Ovary (tissue), 3 donors: ENCODE data around the gene DDIT3.

Source experiments
- EP300 ChIP-seq: sonication (generic); formaldehyde crosslinking; IDR thresholded peaks from one replicate; pipeline ENCODE4 v1.6.1; 2017; ENCODE audit warnings: antibody characterized with exemption
- POLR2A ChIP-seq: fragments of 450-650 bp; IDR thresholded peaks from one replicate; pipeline ENCODE4 v1.6.1; 2017; ENCODE audit warnings: antibody characterized with exemption, mild to moderate bottlenecking, moderate library complexity
- TF ChIP-seq, protein P1 (sequence below), 3 donors: fragments of 450-650 bp in 2 of 3; fragments of 200-600 bp in 1 of 3; IDR thresholded peaks; one replicate each; pipeline versions ENCODE4 v1.5.1 to v1.8.0; 2016 to 2022; ENCODE audit warnings: antibody characterized with exemption in 3 of 3, mild to moderate bottlenecking in 1 of 3
- donor health status: DM: no; HTN: no; CAD: no.

DNA sequence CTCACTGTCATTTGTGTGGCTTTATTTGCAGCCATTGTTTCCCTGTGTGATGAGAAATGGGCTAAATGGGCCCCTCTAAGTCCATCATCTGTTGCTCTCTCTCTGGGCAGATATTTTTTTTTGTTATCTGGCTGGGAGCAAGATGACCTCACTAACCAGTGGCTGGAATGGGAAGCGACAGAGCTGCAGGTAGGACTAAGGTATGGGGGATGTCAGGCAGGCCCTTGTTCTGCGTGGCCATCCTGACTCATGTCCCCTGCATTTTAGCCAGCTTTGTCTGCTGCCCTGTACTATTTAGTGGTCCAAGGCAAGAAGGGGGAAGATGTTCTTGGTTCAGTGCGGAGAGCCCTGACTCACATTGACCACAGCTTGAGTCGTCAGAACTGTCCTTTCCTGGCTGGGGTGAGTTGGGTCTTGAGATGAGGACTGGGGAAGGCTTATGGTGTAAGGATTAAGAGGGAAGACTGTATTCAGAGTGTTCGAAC, 31.1 kb downstream of the DDIT3 start:
- TF ChIP-seq, protein P1, sequence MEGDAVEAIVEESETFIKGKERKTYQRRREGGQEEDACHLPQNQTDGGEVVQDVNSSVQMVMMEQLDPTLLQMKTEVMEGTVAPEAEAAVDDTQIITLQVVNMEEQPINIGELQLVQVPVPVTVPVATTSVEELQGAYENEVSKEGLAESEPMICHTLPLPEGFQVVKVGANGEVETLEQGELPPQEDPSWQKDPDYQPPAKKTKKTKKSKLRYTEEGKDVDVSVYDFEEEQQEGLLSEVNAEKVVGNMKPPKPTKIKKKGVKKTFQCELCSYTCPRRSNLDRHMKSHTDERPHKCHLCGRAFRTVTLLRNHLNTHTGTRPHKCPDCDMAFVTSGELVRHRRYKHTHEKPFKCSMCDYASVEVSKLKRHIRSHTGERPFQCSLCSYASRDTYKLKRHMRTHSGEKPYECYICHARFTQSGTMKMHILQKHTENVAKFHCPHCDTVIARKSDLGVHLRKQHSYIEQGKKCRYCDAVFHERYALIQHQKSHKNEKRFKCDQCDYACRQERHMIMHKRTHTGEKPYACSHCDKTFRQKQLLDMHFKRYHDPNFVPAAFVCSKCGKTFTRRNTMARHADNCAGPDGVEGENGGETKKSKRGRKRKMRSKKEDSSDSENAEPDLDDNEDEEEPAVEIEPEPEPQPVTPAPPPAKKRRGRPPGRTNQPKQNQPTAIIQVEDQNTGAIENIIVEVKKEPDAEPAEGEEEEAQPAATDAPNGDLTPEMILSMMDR (IDR thresholded peaks at IDR 0.05): no peak
- no peak for TF ChIP-seq POLR2A
- no peak for TF ChIP-seq EP300
